ENCODE measurements around the gene B4GALNT4.

GRCh38 chr11:415640-416041 is 46.3 kb downstream of the B4GALNT4 start:
- no peak for TF ChIP-seq CTCF (IDR thresholded peaks at IDR 0.05)
- no peak for TF ChIP-seq POLR2A (IDR thresholded peaks at IDR 0.05)

Data from tibial nerve (tissue), 3 donors.